ENCODE measurements around the gene MAEA.
"Not testable (repeated sequence)": the region's sequence is repeated elsewhere in the genome, so short reads cannot be mapped to it uniquely, and the experiment has no call there.

The MAEA gene

DNA sequence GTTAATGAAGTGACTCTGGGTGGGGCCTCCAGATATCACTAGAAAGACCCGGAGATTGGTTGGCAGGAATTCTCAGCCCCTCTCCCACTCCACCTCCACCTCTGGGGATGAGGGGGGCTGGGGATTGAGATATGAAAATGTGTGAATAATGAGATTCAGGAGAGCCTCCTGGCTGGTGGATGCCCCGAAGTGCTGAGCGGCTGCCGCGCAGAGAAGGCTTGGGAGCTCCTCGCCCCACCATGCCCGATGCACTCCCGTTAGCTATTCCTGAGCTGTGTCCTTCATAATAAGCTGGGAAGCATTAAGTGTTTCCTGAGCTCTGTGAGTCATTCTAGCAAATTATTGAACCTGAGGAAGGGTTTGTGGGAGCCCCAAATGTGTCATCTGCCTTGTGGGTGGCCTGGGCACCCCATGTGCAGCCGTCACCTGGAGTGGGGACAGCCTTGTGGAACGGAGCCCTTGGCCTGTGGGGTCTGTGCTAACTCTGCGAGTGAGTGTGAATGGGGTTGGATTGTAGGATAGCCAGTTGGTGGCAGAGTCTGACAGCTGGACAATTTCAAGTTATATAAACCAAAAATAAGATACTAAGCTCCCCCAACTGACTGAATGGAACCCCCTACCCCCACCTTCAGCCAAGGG, 4.4 kb upstream of the MAEA start:
- no peak for DNase-seq

DNA sequence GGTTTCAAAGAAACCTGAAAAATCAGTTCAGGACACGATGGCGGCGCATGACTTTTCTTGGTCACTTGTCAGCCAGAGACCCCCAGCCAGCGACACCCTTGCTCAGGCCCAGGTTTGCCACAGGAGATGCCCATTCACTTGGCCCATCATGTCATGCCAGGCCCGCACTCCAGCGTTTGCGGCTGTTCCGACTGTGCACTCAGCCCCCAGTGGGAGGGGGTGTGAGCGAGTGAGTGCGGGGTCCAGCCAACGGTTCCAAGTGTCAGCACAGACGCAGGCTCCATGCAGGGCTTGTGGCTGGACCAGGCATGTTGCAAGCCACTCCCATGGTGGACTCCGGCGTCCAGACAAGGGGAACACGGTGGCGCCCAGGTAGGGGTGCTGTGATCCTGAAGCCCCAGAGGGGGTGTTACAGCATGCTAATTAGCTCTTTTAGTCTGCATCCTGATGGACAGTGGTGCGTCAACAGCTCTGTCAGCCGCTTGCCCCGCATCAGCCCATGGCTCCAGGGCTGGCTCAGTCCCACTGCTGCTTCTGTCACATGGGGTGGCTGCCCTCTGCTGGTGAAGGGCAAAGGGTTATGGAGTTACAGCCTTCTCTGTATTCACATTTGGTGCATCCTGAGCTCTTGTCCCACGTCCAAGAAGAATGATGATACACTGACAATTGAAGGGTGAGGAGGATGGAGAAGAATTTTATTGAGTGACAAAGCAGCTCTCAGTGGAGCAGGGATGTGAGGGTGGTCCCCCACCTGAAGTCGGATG, 3.7 kb upstream of the MAEA start:
- DNase-seq, result peak; percentile 64

DNA sequence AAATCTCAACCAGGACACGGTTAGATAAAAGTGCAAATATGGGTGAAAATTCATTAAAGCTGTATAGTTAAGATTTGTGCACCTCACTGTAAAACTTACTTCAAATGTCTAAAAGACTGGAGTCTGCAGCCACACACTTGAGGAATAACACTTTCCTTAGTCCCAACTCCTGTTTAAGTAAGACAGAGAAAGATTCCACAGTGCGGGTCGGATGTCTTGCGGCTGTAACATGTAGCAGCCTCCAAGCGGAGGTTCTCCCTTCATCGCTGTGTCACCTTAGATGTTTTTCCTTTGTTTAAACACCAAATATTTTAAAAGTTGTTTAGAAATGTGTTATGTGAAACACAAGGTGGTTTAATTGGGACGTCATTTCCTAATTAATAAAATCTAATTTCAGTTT, 905 bp upstream of the MAEA start:
- DNase-seq, result no peak

DNA sequence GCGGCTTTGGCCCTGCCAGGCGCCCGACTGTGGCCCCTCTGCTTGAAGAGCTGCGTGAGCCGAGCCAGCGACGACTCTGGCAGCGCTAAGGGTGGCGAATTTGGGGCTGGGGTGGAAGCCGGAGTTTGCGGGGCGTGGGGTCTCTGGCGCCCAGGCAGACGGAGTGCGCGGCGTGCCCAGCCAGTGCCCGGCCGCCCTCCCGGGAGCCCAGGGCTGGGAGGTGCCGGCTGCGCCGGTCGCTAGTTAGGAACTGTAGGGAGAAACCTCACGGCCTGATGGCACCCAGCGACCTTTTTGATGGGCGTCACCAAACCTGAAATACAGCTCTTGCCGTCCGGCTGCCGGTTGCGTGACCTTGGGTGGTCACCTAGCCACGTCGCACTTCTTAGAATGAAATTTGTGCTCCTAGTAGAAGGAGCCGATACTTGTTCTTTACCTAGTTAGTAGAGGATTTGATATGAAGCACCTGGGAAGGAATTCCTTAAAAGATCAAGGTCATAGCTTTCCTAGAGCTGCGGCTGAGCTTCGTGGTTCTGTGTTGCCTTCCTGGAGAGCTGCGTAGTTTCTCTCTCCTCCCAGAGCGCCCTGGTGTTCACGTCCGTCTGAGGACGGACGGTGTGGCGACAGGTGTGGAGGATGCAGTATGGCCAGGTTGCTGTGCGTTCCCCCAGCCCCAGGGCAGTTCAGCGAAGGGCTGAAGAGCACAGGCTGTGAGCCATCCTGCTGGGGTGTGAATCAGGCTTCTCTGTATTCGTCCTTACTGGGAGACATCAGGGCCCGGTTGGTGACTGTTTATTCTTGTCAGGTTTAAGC, 680 bp downstream of the MAEA start:
- no peak for DNase-seq

DNA sequence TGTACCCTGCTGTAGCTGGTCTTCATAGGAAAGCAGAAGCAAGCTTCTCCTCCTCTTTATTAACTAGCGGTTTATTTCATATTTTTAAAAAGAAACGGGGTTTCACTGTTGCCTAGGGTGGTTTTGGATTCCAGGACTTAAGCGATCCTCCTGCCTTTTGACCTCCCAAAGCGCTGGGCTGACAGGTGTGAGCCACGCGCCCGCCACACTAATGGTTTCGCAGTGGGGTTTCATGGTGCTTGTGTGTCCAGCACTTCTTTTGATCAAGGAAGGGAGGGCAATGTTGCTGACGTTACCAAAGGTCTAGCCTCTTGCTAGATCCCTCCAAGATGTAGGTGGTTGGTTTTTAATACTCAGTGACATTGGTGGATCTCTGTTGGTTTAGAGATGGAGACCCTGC, 1.4 kb downstream of the MAEA start:
- DNase-seq, result no peak

DNA sequence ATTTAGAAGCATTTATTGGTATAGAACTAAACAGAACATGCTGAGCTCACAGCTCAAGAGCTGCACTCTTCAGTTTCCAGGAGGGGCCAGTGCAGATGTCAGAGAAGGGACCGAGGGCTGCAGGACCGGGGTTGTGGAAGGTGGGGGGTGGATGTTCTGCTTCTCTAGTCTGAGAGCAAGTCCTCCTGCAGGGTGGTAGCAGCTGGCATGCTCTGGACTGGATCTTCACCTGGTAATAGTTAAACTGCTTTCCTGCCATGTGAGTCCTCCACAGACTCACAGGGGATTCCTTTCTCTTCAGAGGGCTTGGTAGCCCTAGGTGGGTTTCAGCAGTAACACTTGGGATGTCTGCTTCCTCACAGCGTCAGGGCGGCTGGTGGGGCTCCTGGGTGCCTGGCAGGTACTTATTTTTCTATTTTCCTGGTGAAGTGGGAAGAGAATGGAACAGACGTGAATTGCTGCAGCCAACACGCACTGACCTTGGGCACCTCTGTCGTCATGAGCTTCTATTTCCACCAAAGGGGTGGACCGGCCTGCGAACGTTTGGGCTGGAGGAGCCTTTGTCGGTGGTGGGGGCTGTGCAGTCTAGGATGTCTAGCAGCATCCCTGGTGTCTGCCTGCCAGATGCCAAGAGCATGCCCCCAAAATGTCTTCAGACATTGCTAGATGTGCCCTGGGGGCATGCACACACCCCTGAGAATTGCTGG, 2.5 kb downstream of the MAEA start:
- no peak for DNase-seq

DNA sequence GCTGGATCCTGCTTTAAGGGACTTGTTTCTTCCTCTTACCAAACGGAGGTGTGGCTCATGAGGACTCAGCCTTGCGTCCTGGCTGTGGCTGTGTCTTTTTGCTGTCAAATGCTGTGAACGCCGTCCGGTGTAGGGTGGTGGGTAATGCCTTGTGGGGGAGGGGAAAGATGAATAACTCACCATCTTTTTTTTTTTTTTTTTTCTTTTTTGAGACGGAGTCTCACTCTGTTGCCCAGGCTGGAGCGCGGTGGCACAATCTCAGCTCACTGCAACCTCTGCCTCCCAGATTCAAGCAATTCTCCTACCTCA, 3.0 kb downstream of the MAEA start:
- DNase-seq, result not testable (repeated sequence)

DNA sequence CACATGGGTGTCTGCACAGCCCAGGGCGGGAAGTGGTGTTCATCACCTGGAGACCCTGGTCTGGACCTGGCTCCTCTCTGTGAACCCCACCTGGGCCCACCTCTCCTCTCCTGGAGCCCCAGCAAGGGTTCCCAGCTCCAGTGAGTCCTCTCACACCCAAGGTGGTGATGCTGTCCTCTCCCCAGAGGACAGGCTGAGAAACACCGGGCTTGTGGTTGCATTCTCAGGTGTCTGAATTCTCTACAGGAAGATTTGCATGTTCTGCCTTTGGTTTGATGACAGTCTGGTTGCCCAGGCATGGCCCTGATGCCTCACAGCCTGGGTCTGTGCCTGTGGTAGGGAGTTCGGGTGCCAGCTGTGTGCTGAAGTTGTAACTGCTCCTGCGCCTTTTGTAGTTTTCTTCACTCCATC, 3.8 kb downstream of the MAEA start:
- DNase-seq, result no peak

DNA sequence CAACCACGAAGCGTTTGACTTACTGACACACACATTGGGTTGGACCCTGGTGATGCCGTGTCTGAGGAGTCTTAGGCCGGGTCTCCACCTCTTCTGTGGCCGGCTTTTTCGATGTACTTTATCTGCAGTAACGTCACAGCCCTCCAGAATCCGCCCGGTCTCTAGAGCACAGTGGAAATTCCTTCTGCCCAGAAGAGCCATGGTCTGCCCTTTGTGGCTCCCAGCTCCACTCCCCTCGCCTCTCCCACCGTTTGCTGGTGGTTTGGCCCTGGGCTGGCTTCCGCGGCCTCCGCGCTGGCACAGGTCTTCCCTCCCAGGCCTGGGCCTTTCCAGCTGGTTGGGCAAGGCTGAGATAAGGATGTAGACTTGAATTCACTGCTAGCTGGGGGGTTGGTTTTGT, 4.3 kb downstream of the MAEA start:
- DNase-seq, result no peak

DNA sequence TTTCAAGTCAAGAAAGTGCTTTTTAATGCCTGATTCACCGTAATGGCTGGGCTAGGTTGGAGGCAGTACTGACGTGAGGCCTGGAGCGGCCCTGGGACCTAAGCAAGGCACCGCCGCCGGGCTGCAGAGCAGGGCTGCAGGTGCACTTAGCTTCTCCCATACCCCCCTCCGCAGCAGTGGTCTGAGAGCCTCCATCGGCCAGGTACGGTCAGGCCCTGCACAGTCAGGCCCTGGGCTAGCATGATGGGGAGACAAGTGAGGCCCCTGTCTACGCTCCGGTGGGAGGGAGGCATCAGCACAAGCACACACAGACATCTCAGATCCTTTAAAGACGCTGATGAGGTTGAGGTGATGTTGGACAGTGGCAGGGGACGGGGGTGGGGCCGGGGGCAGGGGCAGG, 4.7 kb downstream of the MAEA start:
- no peak for DNase-seq

DNA sequence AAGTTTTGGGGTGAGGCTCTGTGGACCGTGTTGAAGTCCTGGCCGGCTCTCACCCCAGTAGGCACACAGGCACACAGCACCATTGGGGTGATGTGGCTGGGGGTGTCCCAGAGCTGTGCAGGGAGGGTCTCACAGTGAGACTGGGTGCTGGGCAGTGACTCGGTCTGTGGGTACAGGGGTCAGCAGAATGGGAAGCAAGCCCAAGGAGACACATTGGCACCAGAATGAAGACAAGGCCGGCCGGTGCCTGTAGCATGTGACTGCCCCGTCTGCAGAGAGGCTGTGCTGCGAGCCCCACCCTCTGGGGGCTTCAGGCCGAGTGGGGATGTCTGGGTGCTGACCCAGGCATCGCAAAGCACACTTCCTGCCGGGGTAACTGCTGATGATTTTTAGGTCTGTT, 5.2 kb downstream of the MAEA start:
- no peak for DNase-seq

DNA sequence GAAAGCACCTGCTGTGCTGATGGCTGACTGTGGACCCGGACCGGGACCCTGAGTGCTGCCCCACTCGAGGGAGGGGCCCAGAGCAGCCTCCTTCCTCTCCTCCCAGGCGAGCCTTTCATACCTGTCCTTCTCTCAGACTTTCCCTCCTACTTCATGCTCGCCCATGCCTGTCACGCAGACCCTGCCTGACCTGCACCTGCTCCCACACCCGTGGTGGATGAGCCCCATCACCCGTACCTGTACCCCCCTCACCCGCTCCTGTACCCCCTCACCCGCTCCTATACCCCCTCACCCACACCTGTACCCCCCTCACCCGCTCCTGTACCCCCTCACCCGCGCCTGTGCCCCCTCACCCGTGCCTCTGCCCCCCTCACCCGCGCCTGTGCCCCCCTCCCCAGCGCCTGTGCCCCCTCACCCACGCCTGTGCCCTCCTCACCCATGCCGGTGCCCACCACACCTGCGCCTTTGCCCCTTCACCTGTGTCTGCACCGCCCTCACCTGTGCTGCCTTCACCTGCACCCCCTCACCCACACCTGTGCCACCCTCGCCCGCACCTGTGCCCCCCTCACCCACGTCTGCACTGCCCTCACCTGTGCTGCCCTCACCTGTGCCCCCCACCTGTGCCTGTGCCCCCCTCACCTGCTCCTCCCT, 5.8 kb downstream of the MAEA start:
- no peak for DNase-seq

DNA sequence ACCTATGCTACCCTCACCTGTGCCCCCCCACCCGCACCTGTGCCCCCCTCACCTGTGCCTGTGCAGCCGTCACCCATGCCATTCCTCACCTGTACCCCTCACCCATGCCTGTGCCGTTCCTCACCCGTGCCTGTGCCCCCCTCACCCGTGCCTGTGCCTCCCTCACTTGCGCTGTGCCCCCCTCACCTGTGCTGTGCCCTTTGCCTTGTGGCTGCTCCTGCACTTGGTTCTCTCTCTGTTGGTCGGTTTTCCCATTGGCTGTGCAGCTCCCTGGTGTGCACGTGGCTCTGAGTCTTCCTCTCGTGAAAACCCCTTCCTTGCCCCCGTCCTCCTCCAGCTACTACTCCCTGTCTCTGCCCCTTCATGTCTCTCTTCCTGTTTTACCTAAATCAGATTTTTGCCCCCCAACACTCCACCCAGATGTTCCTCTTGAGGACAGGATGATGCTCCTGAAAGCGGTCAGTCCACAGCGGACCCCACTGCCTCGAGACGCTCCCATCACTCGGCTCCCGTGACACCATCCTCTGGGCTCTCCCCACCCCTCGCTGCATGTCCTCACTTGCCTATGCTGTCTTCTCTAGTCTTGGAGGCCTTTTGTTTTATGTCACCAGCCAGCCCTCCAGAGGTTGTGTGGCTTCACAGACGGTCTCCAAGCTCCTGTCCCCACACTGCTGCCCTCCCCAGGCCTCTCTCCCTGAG, 6.8 kb downstream of the MAEA start:
- no peak for DNase-seq

DNA sequence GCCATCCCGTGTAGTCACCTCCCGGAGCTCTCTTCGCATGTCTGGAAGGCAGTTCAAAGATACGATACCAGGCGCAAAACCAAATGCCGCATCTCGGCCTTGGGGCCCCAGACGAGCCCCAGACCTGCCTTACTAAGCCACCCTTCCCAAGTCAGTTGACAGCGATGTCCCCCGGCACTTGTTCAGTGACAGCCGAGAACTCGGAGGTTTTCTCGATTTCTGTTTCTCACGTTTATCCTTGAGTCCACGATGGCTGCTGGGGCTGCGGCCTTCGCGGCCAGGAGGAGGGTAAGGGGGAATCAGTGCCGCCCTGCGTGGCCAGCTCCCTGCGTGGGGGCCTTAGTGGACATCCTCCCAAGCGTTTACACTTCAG, 7.3 kb downstream of the MAEA start:
- DNase-seq, result no peak

DNA sequence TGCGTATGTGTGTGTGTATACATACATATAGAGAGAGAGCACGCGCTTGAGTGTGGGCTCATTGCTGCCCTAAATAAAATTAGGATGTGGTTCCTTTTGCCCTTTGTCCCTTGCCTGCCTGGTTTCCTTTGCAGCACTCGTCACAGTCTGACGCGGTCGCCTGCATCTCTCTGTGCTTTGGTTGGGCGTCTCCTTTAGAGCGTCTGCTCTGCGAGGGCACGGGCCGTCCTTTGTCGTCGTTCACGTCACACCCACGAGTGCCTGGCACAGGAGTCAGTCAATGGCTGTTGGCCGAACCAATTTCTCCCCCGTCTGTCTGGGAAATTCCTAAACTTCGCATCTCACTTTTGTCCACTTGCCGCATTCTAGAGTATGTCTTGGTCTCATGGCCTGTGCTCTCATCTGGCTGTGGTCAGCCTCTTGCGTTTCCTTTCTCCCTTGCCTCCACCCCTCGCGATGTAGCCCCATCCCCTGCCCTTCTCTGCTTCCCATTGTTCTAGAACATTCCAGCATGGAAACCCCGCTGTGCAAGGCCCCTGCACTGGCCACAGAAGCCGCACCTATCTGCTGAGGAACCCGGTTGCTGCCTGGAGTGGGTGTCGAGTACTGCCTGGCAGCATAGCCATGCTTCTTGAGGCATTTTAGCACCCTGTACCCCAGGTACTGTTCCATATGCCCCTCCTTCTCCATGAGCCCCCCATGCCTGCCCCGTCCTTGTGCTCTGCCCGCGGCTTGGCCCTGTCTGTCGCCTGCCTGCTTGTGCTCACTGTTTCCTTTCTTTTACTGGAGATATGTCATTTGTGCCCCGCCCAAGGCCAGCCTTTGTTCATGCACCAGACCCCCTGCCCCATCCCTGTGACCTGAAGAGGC, 8.0 kb downstream of the MAEA start:
- DNase-seq, result no peak

DNA sequence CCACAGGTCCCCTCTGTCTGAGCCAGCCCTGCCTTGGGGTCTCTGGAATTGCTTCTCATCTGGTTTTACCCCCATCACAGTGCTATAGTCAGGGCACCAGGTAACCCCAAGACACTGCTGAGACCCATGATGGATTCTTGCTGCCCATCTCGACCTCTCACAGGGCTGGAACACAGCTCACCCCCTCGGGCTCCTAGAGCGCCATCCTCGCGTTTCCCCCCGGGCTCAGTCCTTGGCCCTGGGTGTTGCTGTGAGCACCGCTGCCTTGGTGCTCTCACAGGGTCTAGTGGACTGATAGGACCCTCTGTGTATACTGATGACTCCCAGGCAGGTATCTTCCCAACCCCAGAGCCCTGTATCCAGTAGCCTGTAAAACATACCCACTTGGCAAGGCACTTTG, 8.8 kb downstream of the MAEA start:
- no peak for DNase-seq

DNA sequence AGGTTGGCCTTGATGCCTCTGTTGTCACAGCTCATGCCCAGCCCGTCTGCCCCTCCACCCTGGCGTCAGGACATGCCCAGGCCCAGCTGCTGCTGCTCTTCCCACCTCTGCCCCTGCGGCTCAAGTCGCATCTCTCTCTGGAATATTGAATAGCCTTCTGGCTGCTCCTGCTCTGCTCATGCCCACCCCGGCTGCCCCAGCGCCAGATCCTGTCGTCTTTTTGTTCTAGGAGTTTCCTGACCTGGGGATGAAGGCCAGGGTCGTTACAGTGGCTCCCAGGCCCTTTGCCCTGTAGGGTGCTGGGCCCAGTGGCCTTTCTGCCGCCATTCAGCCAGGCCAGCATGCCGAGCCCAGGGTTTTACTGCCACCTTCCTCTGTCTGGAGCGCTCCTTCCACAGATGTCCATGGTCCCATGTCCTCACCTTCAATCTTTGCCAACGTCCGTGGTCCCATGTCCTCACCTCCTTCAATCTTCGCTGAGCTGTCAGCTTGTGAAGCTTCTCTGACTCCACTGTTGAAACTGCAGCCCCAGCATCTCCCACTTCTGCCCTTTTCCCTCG, 9.7 kb downstream of the MAEA start:
- DNase-seq, result no peak

DNA sequence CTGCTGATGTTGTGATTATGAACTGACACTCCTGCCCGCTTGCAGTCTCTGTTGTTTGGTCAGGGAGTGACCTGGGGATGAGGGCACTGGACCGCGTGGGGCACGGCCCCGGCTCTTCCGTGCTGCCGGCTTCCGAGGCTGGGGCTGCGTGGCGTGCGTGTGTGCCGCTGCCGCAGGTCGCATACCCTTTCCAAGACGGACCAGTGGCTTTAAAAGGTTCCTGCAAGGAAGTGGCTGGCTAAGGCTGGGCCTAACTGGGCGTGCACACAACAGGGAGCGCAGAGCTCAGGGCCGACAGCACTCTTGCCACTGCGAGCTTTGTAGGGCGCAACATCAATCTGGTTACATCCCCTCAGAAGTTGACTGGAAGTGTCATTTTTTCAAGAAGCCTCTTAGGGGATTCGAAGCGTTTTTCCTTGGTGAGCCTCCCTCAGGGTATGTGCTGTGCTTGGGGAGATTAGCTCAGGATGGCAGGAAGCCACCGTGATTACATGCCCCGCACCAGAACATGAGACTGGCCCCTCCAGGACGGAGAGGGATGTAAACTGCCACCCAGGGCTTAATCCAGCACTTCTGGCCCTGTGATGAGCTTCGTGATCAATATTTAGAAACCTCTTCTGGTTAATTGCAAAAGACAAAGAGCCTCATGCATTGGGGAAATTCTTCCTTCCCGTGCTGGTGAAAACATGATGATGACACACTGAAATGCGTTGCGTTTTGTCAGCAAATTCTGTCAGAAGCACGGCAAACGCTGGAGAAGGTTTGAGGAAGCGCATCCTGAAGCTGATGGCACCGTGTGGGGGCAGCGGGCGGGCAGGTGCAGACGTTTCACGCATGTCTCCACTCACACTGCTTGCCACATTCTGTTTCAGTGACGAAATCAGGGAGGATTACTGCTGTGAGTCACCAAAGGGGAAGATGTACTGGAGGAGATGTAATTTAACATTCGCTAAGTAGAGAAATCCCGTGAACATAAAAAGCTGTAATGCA, 11.1 kb downstream of the MAEA start:
- peak; percentile 47 for DNase-seq

DNA sequence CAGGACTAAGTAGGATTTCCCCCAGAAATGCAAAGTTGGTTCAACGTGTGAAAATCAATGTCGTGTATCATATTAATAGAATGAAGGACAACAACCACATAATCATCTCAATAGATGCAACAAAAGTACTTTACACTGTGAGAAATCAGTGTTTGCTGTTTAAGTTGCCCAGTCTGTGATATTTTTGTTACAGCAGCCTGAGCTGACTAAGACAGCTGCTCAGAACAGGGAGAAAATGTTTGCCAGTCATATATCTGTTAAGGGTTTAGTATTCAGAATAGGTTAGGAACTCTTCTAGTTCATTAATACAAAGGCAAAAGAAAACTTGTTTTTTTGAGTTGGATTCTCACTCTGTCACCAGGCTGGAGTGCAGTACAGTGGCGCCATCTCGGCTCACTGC, 12.5 kb downstream of the MAEA start:
- DNase-seq, result no peak

DNA sequence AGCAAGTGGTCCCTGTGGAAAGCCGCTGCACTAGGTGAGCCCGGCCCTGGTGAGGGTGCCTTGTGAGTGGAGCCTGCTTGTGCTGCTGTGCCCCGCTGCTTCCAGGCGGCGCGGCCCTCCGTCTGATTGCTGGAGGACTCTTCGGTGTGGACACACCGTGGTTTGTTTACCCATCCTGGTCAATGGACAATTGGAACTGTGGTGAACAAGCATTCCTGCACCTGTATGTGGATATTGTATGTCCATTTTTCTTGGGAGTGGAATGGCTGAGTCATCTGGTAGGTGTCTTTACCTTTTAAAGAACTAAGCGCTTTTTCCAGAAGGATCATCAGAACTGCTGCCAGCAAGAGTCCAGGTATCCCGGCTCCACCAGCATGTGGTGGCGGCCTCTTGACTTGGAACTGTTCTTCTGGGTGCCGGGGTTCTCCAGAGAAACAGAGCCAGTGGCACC, 15.6 kb downstream of the MAEA start:
- no peak for DNase-seq
